Mammary epithelial cell (primary cell): ENCODE measurements around the gene ZNF341.

Experiments used
- EZH2 ChIP-seq: IDR thresholded peaks from 2 replicates; pipeline ENCODE4 v1.6.1; 2012; ENCODE audit warnings: low read length, inconsistent platforms, borderline replicate concordance
- TF ChIP-seq, protein P1 (sequence below), 2 donors: IDR thresholded peaks in 1 of 2; conservative IDR thresholded peaks in 1 of 2; 2 replicates each; pipeline ENCODE4 v1.5.1; 2011 to 2012; ENCODE audit warnings: inconsistent platforms in 2 of 2, low read length in 2 of 2, mild to moderate bottlenecking in 2 of 2, control low read depth in 1 of 2, low read depth in 1 of 2; ENCODE audit not compliant: insufficient read depth in 1 of 2; ENCODE audit errors: extremely low read depth in 1 of 2

DNA sequence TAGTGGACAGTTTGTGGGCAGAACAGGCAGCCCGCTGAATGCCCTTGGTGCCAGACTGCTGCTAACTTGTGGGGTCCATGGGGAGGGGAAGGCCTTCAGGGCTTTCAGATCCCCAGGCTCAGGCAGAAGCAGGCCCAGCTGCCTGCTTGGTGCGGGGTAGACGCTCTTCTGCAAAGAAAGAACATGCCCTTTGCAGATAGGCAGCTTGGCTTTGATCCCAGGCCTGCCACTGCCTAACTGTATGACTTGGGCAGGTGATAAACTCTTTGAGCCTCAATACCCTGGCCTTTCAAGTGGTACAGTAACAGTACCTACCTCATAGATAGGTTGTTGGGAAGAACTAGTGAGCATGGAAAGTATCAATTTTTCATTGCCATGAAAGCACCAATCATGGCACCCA is 107.8 kb downstream of the ZNF341 start:
- TF ChIP-seq, protein P1, sequence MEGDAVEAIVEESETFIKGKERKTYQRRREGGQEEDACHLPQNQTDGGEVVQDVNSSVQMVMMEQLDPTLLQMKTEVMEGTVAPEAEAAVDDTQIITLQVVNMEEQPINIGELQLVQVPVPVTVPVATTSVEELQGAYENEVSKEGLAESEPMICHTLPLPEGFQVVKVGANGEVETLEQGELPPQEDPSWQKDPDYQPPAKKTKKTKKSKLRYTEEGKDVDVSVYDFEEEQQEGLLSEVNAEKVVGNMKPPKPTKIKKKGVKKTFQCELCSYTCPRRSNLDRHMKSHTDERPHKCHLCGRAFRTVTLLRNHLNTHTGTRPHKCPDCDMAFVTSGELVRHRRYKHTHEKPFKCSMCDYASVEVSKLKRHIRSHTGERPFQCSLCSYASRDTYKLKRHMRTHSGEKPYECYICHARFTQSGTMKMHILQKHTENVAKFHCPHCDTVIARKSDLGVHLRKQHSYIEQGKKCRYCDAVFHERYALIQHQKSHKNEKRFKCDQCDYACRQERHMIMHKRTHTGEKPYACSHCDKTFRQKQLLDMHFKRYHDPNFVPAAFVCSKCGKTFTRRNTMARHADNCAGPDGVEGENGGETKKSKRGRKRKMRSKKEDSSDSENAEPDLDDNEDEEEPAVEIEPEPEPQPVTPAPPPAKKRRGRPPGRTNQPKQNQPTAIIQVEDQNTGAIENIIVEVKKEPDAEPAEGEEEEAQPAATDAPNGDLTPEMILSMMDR (conservative IDR thresholded peaks at IDR 0.05 in 1 of 2, IDR thresholded peaks at IDR 0.05 in 1 of 2; ENCODE audit: extremely low read depth in 1 of 2, insufficient read depth in 1 of 2, low read depth in 1 of 2, low read length in 2 of 2): no peak
- TF ChIP-seq EZH2: no peak
